Nephron (organoid): ENCODE results near the gene ZDHHC3.

Source experiments
- H3K27ac Mint-ChIP-seq, 3 experiments: 2 replicates each; pipeline ENCODE4 v1.8.0; 2020; ENCODE audit warnings: mixed read lengths in 3 of 3, mild to moderate bottlenecking in 2 of 3, moderate library complexity in 1 of 3
- H3K27me3 Mint-ChIP-seq: 2 replicates; pipeline ENCODE4 v1.8.0; 2021; ENCODE audit warnings: low read depth, mild to moderate bottlenecking, moderate library complexity, mixed read lengths
- H3K36me3 Mint-ChIP-seq: 2 replicates; pipeline ENCODE4 v1.8.0; 2020; ENCODE audit warnings: low read depth, mixed read lengths
- H3K4me1 Mint-ChIP-seq: 2 replicates; pipeline ENCODE4 v1.8.0; 2020; ENCODE audit warnings: mixed read lengths
- H3K4me3 Mint-ChIP-seq, 3 experiments: 2 replicates each; pipeline ENCODE4 v1.8.0; 2020; ENCODE audit warnings: mild to moderate bottlenecking in 3 of 3, mixed read lengths in 3 of 3, moderate library complexity in 2 of 3
- H3K9me3 Mint-ChIP-seq: 2 replicates; pipeline ENCODE4 v1.8.0; 2020; ENCODE audit warnings: mixed read lengths
- CTCF ChIP-seq, 3 experiments: fragments of 200-600 bp; sonication (generic); IDR thresholded peaks; one replicate each; pipeline ENCODE4 v1.5.0; 2021; ENCODE audit warnings: antibody characterized with exemption in 3 of 3; ENCODE audit not compliant: unreplicated experiment in 3 of 3

ZDHHC3 gene

GRCh38 chr3:45008117-45008516 lies 32.1 kb upstream of the ZDHHC3 start:
- Mint-ChIP-seq H3K27ac (peak overlapping the region in 1 of 3 experiments; percentile 1), H3K27me3 (no peaks in the 10 kb centered on the region), H3K9me3 (peaks cover 14% of the 10 kb centered on the region), H3K4me3 (no peak overlapping the region), H3K36me3 (peaks cover 75% of the 10 kb centered on the region), H3K4me1 (peaks cover 49% of the 10 kb centered on the region)
- TF ChIP-seq CTCF (IDR thresholded peaks at IDR 0.05; ENCODE audit: unreplicated experiment in 3 of 3): no peak

- Mint-ChIP-seq H3K9me3 (peaks cover 14% of the 10 kb centered on the region), H3K27me3 (no peaks in the 10 kb centered on the region)
Measured at GRCh38 chr3:45007091-45007490, 31.1 kb upstream of the ZDHHC3 start.

GRCh38 chr3:45003859-45004258 lies 27.9 kb upstream of the ZDHHC3 start:
- Mint-ChIP-seq H3K36me3 (peaks cover 80% of the 10 kb centered on the region), H3K4me3 (no peak overlapping the region), H3K4me1 (peaks cover 15% of the 10 kb centered on the region), H3K27me3 (no peaks in the 10 kb centered on the region), H3K27ac (no peak overlapping the region), H3K9me3 (peaks cover 14% of the 10 kb centered on the region)
- TF ChIP-seq CTCF (IDR thresholded peaks at IDR 0.05; ENCODE audit: unreplicated experiment in 3 of 3): no peak

More at GRCh38 chr3:45007091-45007490, 31.1 kb upstream of the ZDHHC3 start:
- Mint-ChIP-seq H3K4me3 (peak overlapping the region in 1 of 3 experiments; percentile 24), H3K4me1 (peaks cover 39% of the 10 kb centered on the region), H3K36me3 (peaks cover 76% of the 10 kb centered on the region), H3K27ac (peak overlapping the region in 2 of 3 experiments; percentile 24 to 37)
- TF ChIP-seq CTCF (IDR thresholded peaks at IDR 0.05; ENCODE audit: unreplicated experiment in 3 of 3): no peak

- Mint-ChIP-seq H3K27me3 (no peaks in the 10 kb centered on the region), H3K36me3 (peaks cover 79% of the 10 kb centered on the region), H3K4me3 (no peak overlapping the region), H3K9me3 (peaks cover 14% of the 10 kb centered on the region), H3K4me1 (peaks cover 12% of the 10 kb centered on the region), H3K27ac (no peak overlapping the region)
- no peak for TF ChIP-seq CTCF (IDR thresholded peaks at IDR 0.05; ENCODE audit: unreplicated experiment in 3 of 3)
Measured at GRCh38 chr3:45003406-45003805, 27.4 kb upstream of the ZDHHC3 start.

GRCh38 chr3:45002720-45003119 lies 26.7 kb upstream of the ZDHHC3 start:
- TF ChIP-seq CTCF (IDR thresholded peaks at IDR 0.05; ENCODE audit: unreplicated experiment in 3 of 3): no peak
- H3K27me3 Mint-ChIP-seq: no peaks in the 10 kb centered on the region
- no peak overlapping the region for H3K27ac Mint-ChIP-seq
- peaks cover 14% of the 10 kb centered on the region for H3K9me3 Mint-ChIP-seq
- H3K4me3 Mint-ChIP-seq: no peak overlapping the region
- H3K36me3 Mint-ChIP-seq: peaks cover 73% of the 10 kb centered on the region
- H3K4me1 Mint-ChIP-seq: peaks cover 6% of the 10 kb centered on the region

GRCh38 chr3:45002139-45002660 lies 26.2 kb upstream of the ZDHHC3 start:
- no peak overlapping the region for H3K4me3 Mint-ChIP-seq
- H3K4me1 Mint-ChIP-seq: peaks cover 5% of the 10 kb centered on the region
- peaks cover 72% of the 10 kb centered on the region for H3K36me3 Mint-ChIP-seq
- no peak overlapping the region for H3K27ac Mint-ChIP-seq
- no peak for TF ChIP-seq CTCF (IDR thresholded peaks at IDR 0.05; ENCODE audit: unreplicated experiment in 3 of 3)
- H3K9me3 Mint-ChIP-seq: peaks cover 14% of the 10 kb centered on the region
- no peaks in the 10 kb centered on the region for H3K27me3 Mint-ChIP-seq
